Nephron (organoid): Measurements from ENCODE around the gene PSENEN.

Experiments
- H3K27ac Mint-ChIP-seq, 3 experiments: 2 replicates each; pipeline ENCODE4 v1.8.0; 2020; ENCODE audit warnings: mixed read lengths in 3 of 3, mild to moderate bottlenecking in 2 of 3, moderate library complexity in 1 of 3
- H3K27me3 Mint-ChIP-seq: 2 replicates; pipeline ENCODE4 v1.8.0; 2021; ENCODE audit warnings: low read depth, mild to moderate bottlenecking, moderate library complexity, mixed read lengths
- H3K36me3 Mint-ChIP-seq: 2 replicates; pipeline ENCODE4 v1.8.0; 2020; ENCODE audit warnings: low read depth, mixed read lengths
- H3K4me1 Mint-ChIP-seq: 2 replicates; pipeline ENCODE4 v1.8.0; 2020; ENCODE audit warnings: mixed read lengths
- H3K4me3 Mint-ChIP-seq, 3 experiments: 2 replicates each; pipeline ENCODE4 v1.8.0; 2020; ENCODE audit warnings: mild to moderate bottlenecking in 3 of 3, mixed read lengths in 3 of 3, moderate library complexity in 2 of 3
- H3K9me3 Mint-ChIP-seq: 2 replicates; pipeline ENCODE4 v1.8.0; 2020; ENCODE audit warnings: mixed read lengths
- TF ChIP-seq, protein P1 (sequence below), 3 experiments: fragments of 200-600 bp; sonication (generic); IDR thresholded peaks; one replicate each; pipeline ENCODE4 v1.5.0; 2021; ENCODE audit warnings: antibody characterized with exemption in 3 of 3; ENCODE audit not compliant: unreplicated experiment in 3 of 3

The PSENEN gene

DNA sequence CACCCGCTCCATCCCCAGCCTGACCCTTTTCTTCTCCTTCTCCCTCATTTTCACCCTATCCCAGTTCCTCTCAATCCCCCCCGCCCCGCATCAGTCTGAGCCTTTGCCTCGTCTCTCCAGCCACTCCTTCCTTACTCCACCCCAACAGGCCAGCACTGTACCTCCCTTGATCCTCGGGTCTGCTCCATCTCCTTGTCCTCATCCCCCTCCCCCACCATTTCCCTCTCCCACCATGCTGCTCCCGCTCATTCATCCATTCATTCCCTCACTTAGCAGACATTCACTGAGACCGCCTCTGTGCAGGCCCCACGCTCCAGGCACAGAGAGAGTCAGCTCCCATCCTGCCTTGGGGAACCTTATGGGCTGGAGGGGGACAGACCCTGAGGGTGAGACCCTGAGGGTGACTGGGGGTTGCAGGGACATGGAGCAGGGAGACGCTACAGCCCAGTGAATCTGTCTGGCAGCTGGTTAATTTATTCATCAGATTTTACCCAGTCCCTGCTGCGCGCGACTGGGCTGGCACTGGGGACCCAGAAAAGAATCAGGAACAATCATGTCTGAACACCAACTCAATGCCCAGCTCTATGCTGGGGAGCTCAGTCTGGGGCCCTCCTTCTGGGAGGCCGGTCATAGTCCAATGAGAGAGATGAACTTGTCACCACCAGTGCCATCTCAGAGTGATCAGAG lies 30.8 kb downstream of the PSENEN start:
- peak overlapping the region; percentile 78 to 90 (median 89) for H3K4me3 Mint-ChIP-seq
- no peaks in the 10 kb centered on the region for H3K27me3 Mint-ChIP-seq
- TF ChIP-seq, protein P1, sequence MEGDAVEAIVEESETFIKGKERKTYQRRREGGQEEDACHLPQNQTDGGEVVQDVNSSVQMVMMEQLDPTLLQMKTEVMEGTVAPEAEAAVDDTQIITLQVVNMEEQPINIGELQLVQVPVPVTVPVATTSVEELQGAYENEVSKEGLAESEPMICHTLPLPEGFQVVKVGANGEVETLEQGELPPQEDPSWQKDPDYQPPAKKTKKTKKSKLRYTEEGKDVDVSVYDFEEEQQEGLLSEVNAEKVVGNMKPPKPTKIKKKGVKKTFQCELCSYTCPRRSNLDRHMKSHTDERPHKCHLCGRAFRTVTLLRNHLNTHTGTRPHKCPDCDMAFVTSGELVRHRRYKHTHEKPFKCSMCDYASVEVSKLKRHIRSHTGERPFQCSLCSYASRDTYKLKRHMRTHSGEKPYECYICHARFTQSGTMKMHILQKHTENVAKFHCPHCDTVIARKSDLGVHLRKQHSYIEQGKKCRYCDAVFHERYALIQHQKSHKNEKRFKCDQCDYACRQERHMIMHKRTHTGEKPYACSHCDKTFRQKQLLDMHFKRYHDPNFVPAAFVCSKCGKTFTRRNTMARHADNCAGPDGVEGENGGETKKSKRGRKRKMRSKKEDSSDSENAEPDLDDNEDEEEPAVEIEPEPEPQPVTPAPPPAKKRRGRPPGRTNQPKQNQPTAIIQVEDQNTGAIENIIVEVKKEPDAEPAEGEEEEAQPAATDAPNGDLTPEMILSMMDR (IDR thresholded peaks at IDR 0.05; ENCODE audit: unreplicated experiment in 3 of 3): no peak
- peaks cover 27% of the 10 kb centered on the region for H3K4me1 Mint-ChIP-seq
- peaks cover 13% of the 10 kb centered on the region for H3K36me3 Mint-ChIP-seq
- H3K27ac Mint-ChIP-seq: peak overlapping the region; percentile 43 to 62 (median 48)
- no peaks in the 10 kb centered on the region for H3K9me3 Mint-ChIP-seq

DNA sequence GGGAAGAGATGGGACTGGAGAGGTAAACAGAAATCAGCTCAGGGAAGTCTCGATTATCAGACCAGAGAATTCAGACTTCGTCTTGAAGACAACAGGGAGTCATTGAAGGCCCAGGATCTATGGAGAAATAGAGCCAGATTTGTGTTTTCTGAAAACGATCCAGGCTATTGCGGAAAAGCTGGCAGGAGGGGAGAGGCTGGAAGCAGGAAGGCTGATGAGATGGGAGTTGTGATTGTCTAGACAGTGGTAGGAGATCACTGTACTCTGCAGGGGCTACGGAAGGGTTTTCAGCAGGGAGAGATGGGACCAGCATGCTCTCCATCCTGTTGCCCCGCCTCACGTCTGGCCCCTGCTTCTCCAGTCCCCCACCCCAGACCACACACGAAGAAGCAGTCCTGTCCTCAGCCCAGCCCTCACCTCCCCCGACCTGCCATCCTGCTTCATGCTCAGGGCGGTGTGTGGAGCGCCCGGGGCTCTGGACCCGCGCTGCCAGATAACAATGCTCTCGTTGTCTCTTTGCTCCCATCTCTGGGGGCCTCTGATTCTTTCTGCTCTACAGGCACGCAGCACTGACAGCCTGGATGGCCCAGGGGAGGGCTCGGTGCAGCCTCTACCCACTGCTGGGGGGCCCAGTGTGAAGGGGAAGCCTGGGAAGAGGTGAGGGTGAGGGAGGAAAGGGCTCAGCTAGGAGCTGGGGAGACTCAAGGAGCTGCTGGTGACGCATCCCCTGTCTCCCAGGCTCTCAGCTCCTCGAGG lies 31.8 kb downstream of the PSENEN start:
- Mint-ChIP-seq H3K36me3 (peaks cover 19% of the 10 kb centered on the region), H3K27ac (peak overlapping the region; percentile 20 to 48 (median 28)), H3K4me1 (peaks cover 27% of the 10 kb centered on the region), H3K9me3 (no peaks in the 10 kb centered on the region), H3K4me3 (peak overlapping the region; percentile 78 to 90 (median 89)), H3K27me3 (no peaks in the 10 kb centered on the region)
- TF ChIP-seq, protein P1 (IDR thresholded peaks at IDR 0.05; ENCODE audit: unreplicated experiment in 3 of 3): no peak

DNA sequence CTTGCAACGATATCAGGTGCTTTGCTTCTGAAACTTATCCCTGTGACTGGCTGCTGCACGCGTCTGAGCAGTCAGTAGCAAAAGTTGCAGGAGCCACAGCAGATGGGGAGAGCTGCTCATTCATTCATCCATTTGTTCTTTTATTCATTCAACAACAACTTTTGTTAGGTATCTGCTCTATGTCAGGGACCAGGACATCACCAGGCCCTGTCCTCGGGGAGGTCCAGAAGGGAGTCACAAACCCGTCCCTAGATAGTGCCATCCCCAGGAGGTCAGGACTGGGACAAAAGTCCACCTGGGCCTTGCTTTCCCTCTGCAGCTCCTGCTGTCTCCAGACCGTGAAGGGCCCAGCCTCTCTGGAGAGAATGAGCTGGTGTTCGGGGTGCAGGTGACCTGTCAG lies 32.5 kb downstream of the PSENEN start:
- peaks cover 27% of the 10 kb centered on the region for H3K4me1 Mint-ChIP-seq
- peak overlapping the region in 1 of 3 experiments; percentile 48 for H3K27ac Mint-ChIP-seq
- TF ChIP-seq, protein P1 (IDR thresholded peaks at IDR 0.05; ENCODE audit: unreplicated experiment in 3 of 3): no peak
- peaks cover 24% of the 10 kb centered on the region for H3K36me3 Mint-ChIP-seq
- H3K27me3 Mint-ChIP-seq: peaks cover 2% of the 10 kb centered on the region
- no peaks in the 10 kb centered on the region for H3K9me3 Mint-ChIP-seq
- H3K4me3 Mint-ChIP-seq: peak overlapping the region; percentile 78 to 90 (median 89)

DNA sequence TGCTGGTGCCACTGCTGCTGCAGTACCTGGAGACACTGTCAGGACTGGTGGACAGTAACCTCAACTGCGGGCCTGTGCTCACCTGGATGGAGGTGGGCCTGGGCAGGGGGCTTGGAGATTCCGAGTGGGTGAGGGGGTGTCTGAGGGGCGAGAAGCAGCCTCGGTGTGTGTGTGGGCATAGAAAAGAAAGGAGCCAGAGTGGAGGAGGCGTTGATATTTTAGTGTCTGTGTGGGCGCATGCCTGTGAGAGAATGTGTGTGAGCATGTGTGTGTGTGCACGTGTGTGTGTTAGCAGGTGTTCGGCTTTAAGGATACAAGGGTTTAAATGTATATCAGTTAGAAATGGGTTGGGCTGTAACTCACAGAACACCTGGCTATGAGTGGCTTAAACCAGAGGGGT lies 33.6 kb downstream of the PSENEN start:
- TF ChIP-seq, protein P1 (IDR thresholded peaks at IDR 0.05; ENCODE audit: unreplicated experiment in 3 of 3): no peak
- H3K9me3 Mint-ChIP-seq: no peaks in the 10 kb centered on the region
- peaks cover 6% of the 10 kb centered on the region for H3K27me3 Mint-ChIP-seq
- peaks cover 30% of the 10 kb centered on the region for H3K36me3 Mint-ChIP-seq
- peaks cover 27% of the 10 kb centered on the region for H3K4me1 Mint-ChIP-seq
- peak overlapping the region in 2 of 3 experiments; percentile 1 to 26 for H3K4me3 Mint-ChIP-seq
- no peak overlapping the region for H3K27ac Mint-ChIP-seq

DNA sequence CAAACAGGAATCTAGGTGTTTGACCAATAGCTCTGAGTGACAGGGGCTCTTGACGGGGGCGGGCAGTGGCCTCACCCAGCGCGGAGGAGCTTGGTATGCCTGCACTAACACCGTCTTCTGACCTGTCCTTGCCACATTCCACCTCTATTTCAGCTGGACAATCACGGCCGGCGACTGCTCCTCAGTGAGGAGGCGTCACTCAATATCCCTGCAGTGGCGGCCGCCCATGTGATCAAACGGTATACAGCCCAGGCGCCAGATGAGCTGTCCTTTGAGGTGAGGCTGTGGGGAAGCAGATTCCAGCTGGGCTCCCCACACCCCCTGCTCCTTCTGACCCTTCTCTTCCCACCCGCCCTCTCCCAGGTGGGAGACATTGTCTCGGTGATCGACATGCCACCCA lies 34.6 kb downstream of the PSENEN start:
- H3K27ac Mint-ChIP-seq: no peak overlapping the region
- TF ChIP-seq, protein P1 (IDR thresholded peaks at IDR 0.05; ENCODE audit: unreplicated experiment in 3 of 3): no peak
- H3K4me3 Mint-ChIP-seq: no peak overlapping the region
- H3K27me3 Mint-ChIP-seq: peaks cover 6% of the 10 kb centered on the region
- H3K4me1 Mint-ChIP-seq: peaks cover 18% of the 10 kb centered on the region
- H3K36me3 Mint-ChIP-seq: peaks cover 30% of the 10 kb centered on the region
- H3K9me3 Mint-ChIP-seq: no peaks in the 10 kb centered on the region
